C4-2B (cell line): ENCODE results near the gene GPR183.

Experiments used
- ZFX ChIP-seq: fragments of 450-650 bp; IDR thresholded peaks from 2 replicates; pipeline ENCODE4 v1.6.1; 2017
- TF ChIP-seq, protein P1 (sequence below): fragments of 450-650 bp; conservative IDR thresholded peaks from 2 replicates; pipeline ENCODE4 v1.5.1; 2017; ENCODE audit warnings: mild to moderate bottlenecking

GRCh38 chr13:99351772-99352171, 44.6 kb upstream of the GPR183 start:
- TF ChIP-seq, protein P1, sequence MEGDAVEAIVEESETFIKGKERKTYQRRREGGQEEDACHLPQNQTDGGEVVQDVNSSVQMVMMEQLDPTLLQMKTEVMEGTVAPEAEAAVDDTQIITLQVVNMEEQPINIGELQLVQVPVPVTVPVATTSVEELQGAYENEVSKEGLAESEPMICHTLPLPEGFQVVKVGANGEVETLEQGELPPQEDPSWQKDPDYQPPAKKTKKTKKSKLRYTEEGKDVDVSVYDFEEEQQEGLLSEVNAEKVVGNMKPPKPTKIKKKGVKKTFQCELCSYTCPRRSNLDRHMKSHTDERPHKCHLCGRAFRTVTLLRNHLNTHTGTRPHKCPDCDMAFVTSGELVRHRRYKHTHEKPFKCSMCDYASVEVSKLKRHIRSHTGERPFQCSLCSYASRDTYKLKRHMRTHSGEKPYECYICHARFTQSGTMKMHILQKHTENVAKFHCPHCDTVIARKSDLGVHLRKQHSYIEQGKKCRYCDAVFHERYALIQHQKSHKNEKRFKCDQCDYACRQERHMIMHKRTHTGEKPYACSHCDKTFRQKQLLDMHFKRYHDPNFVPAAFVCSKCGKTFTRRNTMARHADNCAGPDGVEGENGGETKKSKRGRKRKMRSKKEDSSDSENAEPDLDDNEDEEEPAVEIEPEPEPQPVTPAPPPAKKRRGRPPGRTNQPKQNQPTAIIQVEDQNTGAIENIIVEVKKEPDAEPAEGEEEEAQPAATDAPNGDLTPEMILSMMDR: no peak
- TF ChIP-seq ZFX: no peak
